ENCODE measurements around the gene CTNNA3.

GRCh38 chr10:67533376-67533775 is 162.6 kb downstream of the CTNNA3 start:
- TF ChIP-seq CTCF (IDR thresholded peaks at IDR 0.05) (no peak), POLR2AphosphoS5 (IDR thresholded peaks at IDR 0.05) (no peak), POLR2A (IDR thresholded peaks at IDR 0.05) (no peak)
